B cell (primary cell): Measurements from ENCODE around the gene P2RY6.

Experiments used
- EZH2 ChIP-seq: IDR thresholded peaks from 2 replicates; pipeline ENCODE4 v1.6.1; 2012; ENCODE audit warnings: borderline replicate concordance, low read depth, mild to moderate bottlenecking, moderate library complexity, low read length; ENCODE audit not compliant: insufficient read depth, poor library complexity, severe bottlenecking
- TF ChIP-seq, protein P1 (sequence below): fragments of 200-600 bp; IDR thresholded peaks from one replicate; pipeline ENCODE4 v1.8.0; 2022; ENCODE audit warnings: antibody characterized with exemption, mild to moderate bottlenecking

DNA sequence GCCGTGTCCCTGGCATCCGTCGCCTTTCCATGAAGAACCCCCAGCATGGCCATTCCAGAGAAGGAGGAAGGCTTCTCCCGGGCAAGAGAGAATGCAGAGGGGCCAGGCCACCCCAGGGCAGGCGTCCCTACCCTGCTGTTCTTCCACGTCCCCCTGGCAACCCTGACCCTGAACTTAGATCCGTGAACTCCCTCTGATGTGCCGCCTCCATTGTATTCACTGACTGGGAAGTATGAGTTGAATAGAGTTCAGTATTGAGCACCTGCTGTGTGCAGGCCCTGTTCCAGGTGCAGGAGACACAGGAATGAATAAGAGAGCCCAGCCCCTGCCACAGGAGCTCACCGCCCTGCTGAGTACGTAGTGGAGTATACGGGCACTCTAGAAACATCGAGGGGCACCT, 74.9 kb downstream of the P2RY6 start:
- TF ChIP-seq, protein P1, sequence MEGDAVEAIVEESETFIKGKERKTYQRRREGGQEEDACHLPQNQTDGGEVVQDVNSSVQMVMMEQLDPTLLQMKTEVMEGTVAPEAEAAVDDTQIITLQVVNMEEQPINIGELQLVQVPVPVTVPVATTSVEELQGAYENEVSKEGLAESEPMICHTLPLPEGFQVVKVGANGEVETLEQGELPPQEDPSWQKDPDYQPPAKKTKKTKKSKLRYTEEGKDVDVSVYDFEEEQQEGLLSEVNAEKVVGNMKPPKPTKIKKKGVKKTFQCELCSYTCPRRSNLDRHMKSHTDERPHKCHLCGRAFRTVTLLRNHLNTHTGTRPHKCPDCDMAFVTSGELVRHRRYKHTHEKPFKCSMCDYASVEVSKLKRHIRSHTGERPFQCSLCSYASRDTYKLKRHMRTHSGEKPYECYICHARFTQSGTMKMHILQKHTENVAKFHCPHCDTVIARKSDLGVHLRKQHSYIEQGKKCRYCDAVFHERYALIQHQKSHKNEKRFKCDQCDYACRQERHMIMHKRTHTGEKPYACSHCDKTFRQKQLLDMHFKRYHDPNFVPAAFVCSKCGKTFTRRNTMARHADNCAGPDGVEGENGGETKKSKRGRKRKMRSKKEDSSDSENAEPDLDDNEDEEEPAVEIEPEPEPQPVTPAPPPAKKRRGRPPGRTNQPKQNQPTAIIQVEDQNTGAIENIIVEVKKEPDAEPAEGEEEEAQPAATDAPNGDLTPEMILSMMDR = no peak
- TF ChIP-seq EZH2 = no peak
